Subcutaneous abdominal adipose tissue (tissue), 5 donors: Measurements from ENCODE around the gene NCBP2L.

Experiments
- H3K27ac ChIP-seq: one replicate; pipeline ENCODE4 v1.7.0; 2013; ENCODE audit warnings: low read depth, mild to moderate bottlenecking, inconsistent platforms, low read length, moderate library complexity
- H3K27me3 ChIP-seq, 5 donors: one replicate each; pipeline ENCODE4 v1.7.0; 2013; ENCODE audit warnings: low read length in 5 of 5, inconsistent platforms in 1 of 5; ENCODE audit not compliant: control insufficient read depth in 5 of 5, insufficient read depth in 4 of 5
- H3K36me3 ChIP-seq, 5 donors: one replicate each; pipeline ENCODE4 v1.7.0; 2013; ENCODE audit warnings: low read length in 5 of 5; ENCODE audit not compliant: control insufficient read depth in 5 of 5, insufficient read depth in 5 of 5
- H3K4me1 ChIP-seq, 5 donors: one replicate each; pipeline ENCODE4 v1.7.0; 2013; ENCODE audit warnings: low read length in 5 of 5, mild to moderate bottlenecking in 3 of 5, moderate library complexity in 1 of 5; ENCODE audit not compliant: control insufficient read depth in 5 of 5, insufficient read depth in 5 of 5
- H3K4me3 ChIP-seq, 5 donors: one replicate each; pipeline ENCODE4 v1.7.0; 2013; ENCODE audit warnings: low read length in 5 of 5, low read depth in 1 of 5
- H3K9ac ChIP-seq, 5 donors: one replicate each; pipeline ENCODE4 v1.7.0; 2013; ENCODE audit warnings: low read length in 5 of 5, mild to moderate bottlenecking in 4 of 5, moderate library complexity in 3 of 5
- H3K9me3 ChIP-seq, 5 donors: one replicate each; pipeline ENCODE4 v1.7.0; 2013; ENCODE audit warnings: low read length in 5 of 5; ENCODE audit not compliant: control insufficient read depth in 5 of 5
- donor health status: healthy.
- donor health status: healthy.
- donor health status: healthy.
- donor health status: healthy.
- donor health status: healthy.

Gene NCBP2L

GRCh38 chrX:107826238-107827029 is 48.9 kb downstream of the NCBP2L start:
- H3K4me3 ChIP-seq: peak overlapping the region in 4 of 5 donors; percentile 57 to 64 (median 62)
- peaks cover 0 to 16% (median 8%) of the 10 kb centered on the region in 5 donors for H3K27me3 ChIP-seq
- H3K27ac ChIP-seq: peak overlapping the region; percentile 66
- H3K36me3 ChIP-seq: no peaks in the 10 kb centered on the region
- peaks cover 0 to 14% (median 12%) of the 10 kb centered on the region in 5 donors for H3K4me1 ChIP-seq
- no peaks in the 10 kb centered on the region for H3K9me3 ChIP-seq
- peak overlapping the region in 4 of 5 donors; percentile 51 to 76 (median 60) for H3K9ac ChIP-seq

GRCh38 chrX:107827030-107827831 is 49.7 kb downstream of the NCBP2L start:
- Histone ChIP-seq H3K9me3 (no peaks in the 10 kb centered on the region), H3K4me3 (peak overlapping the region; percentile 57 to 64 (median 62))

GRCh38 chrX:107827852-107828251 is 50.3 kb downstream of the NCBP2L start:
- no peaks in the 10 kb centered on the region for H3K36me3 ChIP-seq
- peaks cover 0 to 14% (median 12%) of the 10 kb centered on the region in 5 donors for H3K4me1 ChIP-seq
- H3K27ac ChIP-seq: peak overlapping the region; percentile 66
- H3K4me3 ChIP-seq: peak overlapping the region in 1 of 5 donors; percentile 57
- H3K9ac ChIP-seq: no peak overlapping the region
- H3K27me3 ChIP-seq: peaks cover 0 to 16% (median 8%) of the 10 kb centered on the region in 5 donors
- no peaks in the 10 kb centered on the region for H3K9me3 ChIP-seq

More at GRCh38 chrX:107827030-107827831, 49.7 kb downstream of the NCBP2L start:
- H3K36me3 ChIP-seq: no peaks in the 10 kb centered on the region
- H3K27ac ChIP-seq: peak overlapping the region; percentile 66
- H3K9ac ChIP-seq: peak overlapping the region in 4 of 5 donors; percentile 45 to 57 (median 50)
- peaks cover 0 to 16% (median 8%) of the 10 kb centered on the region in 5 donors for H3K27me3 ChIP-seq
- peaks cover 0 to 14% (median 12%) of the 10 kb centered on the region in 5 donors for H3K4me1 ChIP-seq

- no peak overlapping the region for H3K27ac ChIP-seq
- H3K27me3 ChIP-seq: peaks cover 0 to 15% (median 5%) of the 10 kb centered on the region in 5 donors
- no peak overlapping the region for H3K9ac ChIP-seq
These were observed 52.3 kb downstream of the NCBP2L start for GRCh38 chrX:107829878-107830277.

GRCh38 chrX:107831071-107831730 is 53.7 kb downstream of the NCBP2L start:
- H3K9me3 ChIP-seq: no peaks in the 10 kb centered on the region
- H3K4me1 ChIP-seq: peaks cover 0 to 13% (median 11%) of the 10 kb centered on the region in 5 donors
- H3K4me3 ChIP-seq: no peak overlapping the region
- peaks cover 0 to 12% (median 3%) of the 10 kb centered on the region in 5 donors for H3K27me3 ChIP-seq
- H3K9ac ChIP-seq: no peak overlapping the region
- no peaks in the 10 kb centered on the region for H3K36me3 ChIP-seq
- no peak overlapping the region for H3K27ac ChIP-seq

More at GRCh38 chrX:107829878-107830277, 52.3 kb downstream of the NCBP2L start:
- Histone ChIP-seq H3K4me3 (no peak overlapping the region), H3K9me3 (no peaks in the 10 kb centered on the region), H3K4me1 (peaks cover 0 to 14% (median 12%) of the 10 kb centered on the region in 5 donors), H3K36me3 (no peaks in the 10 kb centered on the region)

- H3K4me3 ChIP-seq: no peak overlapping the region
- H3K27me3 ChIP-seq: peaks cover 0 to 9% (median under 1%) of the 10 kb centered on the region in 5 donors
- no peak overlapping the region for H3K27ac ChIP-seq
- peaks cover 0 to 5% (median 0%) of the 10 kb centered on the region in 5 donors for H3K4me1 ChIP-seq
- no peaks in the 10 kb centered on the region for H3K36me3 ChIP-seq
- no peak overlapping the region for H3K9ac ChIP-seq
- H3K9me3 ChIP-seq: no peaks in the 10 kb centered on the region
These were observed 57.0 kb downstream of the NCBP2L start for GRCh38 chrX:107834275-107835201.

- Histone ChIP-seq H3K4me3 (no peak overlapping the region), H3K9me3 (no peaks in the 10 kb centered on the region), H3K9ac (no peak overlapping the region), H3K27ac (peak overlapping the region; percentile 7), H3K36me3 (peaks cover 3 to 11% (median 8%) of the 10 kb centered on the region in 5 donors), H3K4me1 (peaks cover 0 to 5% (median 0%) of the 10 kb centered on the region in 5 donors), H3K27me3 (peaks cover 0 to 11% (median 7%) of the 10 kb centered on the region in 5 donors)
These were observed 59.4 kb downstream of the NCBP2L start for GRCh38 chrX:107836958-107837357.

GRCh38 chrX:107840971-107841370 is 63.4 kb downstream of the NCBP2L start:
- Histone ChIP-seq H3K4me3 (no peak overlapping the region), H3K4me1 (peaks cover 0 to 22% (median 11%) of the 10 kb centered on the region in 5 donors), H3K27me3 (peaks cover 0 to 15% (median 7%) of the 10 kb centered on the region in 5 donors), H3K27ac (no peak overlapping the region), H3K9ac (no peak overlapping the region), H3K9me3 (no peaks in the 10 kb centered on the region), H3K36me3 (peaks cover 3 to 11% (median 8%) of the 10 kb centered on the region in 5 donors)
